Upper lobe of left lung (tissue), 4 donors: ENCODE results near the gene ADCY9.

ENCODE experiments used
- EP300 ChIP-seq, 4 donors: sonication (generic); formaldehyde crosslinking; IDR thresholded peaks; one replicate each; pipeline ENCODE4 v1.5.1; 2017; ENCODE audit warnings: antibody characterized with exemption in 4 of 4, control low read depth in 2 of 4
- POLR2A ChIP-seq, 4 donors: fragments of 450-650 bp; IDR thresholded peaks; one replicate each; pipeline ENCODE4 v1.5.1; 2016 to 2017; ENCODE audit warnings: antibody characterized with exemption in 4 of 4, mild to moderate bottlenecking in 2 of 4

DNA sequence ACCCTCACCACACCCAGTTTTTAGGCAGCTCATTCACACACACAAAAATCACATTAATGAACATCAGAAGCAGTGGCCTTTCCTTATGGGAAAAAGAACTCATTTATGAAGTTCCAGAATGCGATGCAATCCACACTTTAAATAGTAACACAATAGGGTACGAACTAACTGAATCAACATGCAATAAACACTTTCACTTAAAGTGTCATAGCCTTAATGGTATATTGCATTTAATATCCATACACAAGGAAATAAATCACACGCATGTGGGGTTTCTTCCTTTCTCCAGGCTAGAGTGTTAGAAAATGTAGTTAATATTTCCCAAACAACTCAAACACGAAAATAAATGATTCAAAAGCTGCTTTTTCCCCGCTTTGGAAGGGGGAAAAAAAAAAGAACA lies 19.7 kb downstream of the ADCY9 start:
- no peak for TF ChIP-seq POLR2A (IDR thresholded peaks at IDR 0.05)
- no peak for TF ChIP-seq EP300 (IDR thresholded peaks at IDR 0.05)
